Naive thymus-derived CD4-positive, alpha-beta T cell (primary cell): ENCODE measurements around the gene HS3ST3A1. TPM values are rescaled to one million over a fixed set of nuclear protein-coding genes. Genes with fewer than 3 reads are reported as not detected.

Source experiments
- ATAC-seq: fragments of 150-1000 bp; cut with Tn5 transposase; 2 replicates; pipeline ENCODE4 v1.10.0; 2021; ENCODE audit warnings: mild to moderate bottlenecking, moderate library complexity
- CTCF ChIA-PET: fragments of 350-600 bp; sonication (Branson Sonifier 250); formaldehyde crosslinking; loops from one replicate; lab custom pipeline; 2021; ENCODE audit warnings: antibody characterized with exemption; lab: Charles Lee
- POLR2A ChIA-PET: fragments of 350-600 bp; sonication (Branson Sonifier 250); formaldehyde crosslinking; loops from one replicate; lab custom pipeline; 2021; ENCODE audit warnings: antibody characterized with exemption, inconsistent platforms; lab: Charles Lee
- DNase-seq, 9 donors: peaks; one replicate each; pipeline versions ENCODE4 v3.0.0 to v3.0.0-alpha.2; 2020 to 2022; ENCODE audit warnings: mixed read lengths in 1 of 9
- H3K27ac ChIP-seq: one replicate; pipeline ENCODE4 v1.7.0; 2013; ENCODE audit warnings: mild to moderate bottlenecking, low read depth, low read length, moderate library complexity
- H3K27me3 ChIP-seq, 2 donors: one replicate each; pipeline ENCODE4 v1.7.0; 2013; ENCODE audit warnings: low read length in 2 of 2, mild to moderate bottlenecking in 2 of 2, moderate library complexity in 2 of 2; ENCODE audit not compliant: control insufficient read depth in 2 of 2, insufficient read depth in 2 of 2
- H3K36me3 ChIP-seq, 3 experiments: 1 replicate in 2 of 3; 2 replicates in 1 of 3; pipeline ENCODE4 v1.7.0; 2013; ENCODE audit warnings: low read length in 3 of 3, mild to moderate bottlenecking in 3 of 3, moderate library complexity in 1 of 3; ENCODE audit not compliant: insufficient read depth in 3 of 3, control insufficient read depth in 2 of 3
- H3K4me1 ChIP-seq, 2 donors: one replicate each; pipeline ENCODE4 v1.7.0; 2013; ENCODE audit warnings: low read length in 2 of 2, mild to moderate bottlenecking in 2 of 2, moderate library complexity in 1 of 2; ENCODE audit not compliant: control insufficient read depth in 2 of 2, insufficient read depth in 2 of 2
- H3K4me3 ChIP-seq: 2 replicates; pipeline ENCODE4 v1.7.0; 2013; ENCODE audit warnings: mild to moderate bottlenecking, low read length
- H3K9me3 ChIP-seq, 3 experiments: 1 replicate in 2 of 3; 2 replicates in 1 of 3; pipeline ENCODE4 v1.7.0; 2013; ENCODE audit warnings: low read length in 3 of 3; ENCODE audit not compliant: control insufficient read depth in 2 of 3
- H3K27ac Mint-ChIP-seq, 9 donors: one replicate each; pipeline ENCODE4 v1.8.0; 2020 to 2022; ENCODE audit warnings: mixed read lengths in 9 of 9, mild to moderate bottlenecking in 8 of 9, moderate library complexity in 5 of 9, inconsistent platforms in 2 of 9
- H3K27me3 Mint-ChIP-seq, 5 donors: one replicate each; pipeline ENCODE4 v1.8.0; 2021 to 2022; ENCODE audit warnings: mixed read lengths in 5 of 5, mild to moderate bottlenecking in 1 of 5
- H3K36me3 Mint-ChIP-seq, 5 donors: one replicate each; pipeline ENCODE4 v1.8.0; 2020 to 2022; ENCODE audit warnings: mixed read lengths in 5 of 5, mild to moderate bottlenecking in 3 of 5, inconsistent platforms in 1 of 5
- H3K4me1 Mint-ChIP-seq, 7 donors: one replicate each; pipeline ENCODE4 v1.8.0; 2020 to 2022; ENCODE audit warnings: mixed read lengths in 7 of 7, mild to moderate bottlenecking in 3 of 7, inconsistent platforms in 1 of 7
- H3K4me3 Mint-ChIP-seq, 10 donors: one replicate each; pipeline ENCODE4 v1.8.0; 2020 to 2022; ENCODE audit warnings: mild to moderate bottlenecking in 10 of 10, mixed read lengths in 10 of 10, moderate library complexity in 6 of 10, inconsistent platforms in 2 of 10
- H3K9me3 Mint-ChIP-seq, 11 donors: one replicate each; pipeline ENCODE4 v1.8.0; 2020 to 2022; ENCODE audit warnings: mixed read lengths in 11 of 11, mild to moderate bottlenecking in 4 of 11, inconsistent platforms in 1 of 11, moderate library complexity in 1 of 11
- intact Hi-C, 2 donors: fragments of 100-400 bp; cut with micrococcal nuclease; formaldehyde crosslinking; loops; one replicate each; pipeline ENCODE4 v1.15.1; 2023
- polyA plus RNA-seq, 2 donors: library from polyadenylated mRNA; unstranded; fragments of 300-500 nt; fragmentation: Illumina TruSeq; gene quantifications; one replicate each; pipeline ENCODE4 v1.2.3, GENCODE V29; 2021
- total RNA-seq, 6 experiments: library from RNA in 5 of 6; stranded (reverse) in 5 of 6; gene quantifications; 1 replicate in 5 of 6; 2 replicates in 1 of 6; pipeline ENCODE4 v1.2.3 and lab custom pipeline; 2021 to 2026

HS3ST3A1 gene
- total and polyA plus RNA-seq, 7 experiments from 2014 or later: 0.87 to 4.2 (median 3.6) TPM; not detected in 2

- no peak for DNase-seq
- Mint-ChIP-seq H3K27me3 (peaks cover 0 to 34% (median 28%) of the 10 kb centered on the region in 5 donors), H3K27ac (no peak overlapping the region), H3K9me3 (peaks cover 0 to 12% (median 0%) of the 10 kb centered on the region in 11 donors), H3K4me1 (peaks cover 0 to 7% (median 0%) of the 10 kb centered on the region in 7 donors), H3K4me3 (no peak overlapping the region), H3K36me3 (peaks cover 0 to 5% (median 0%) of the 10 kb centered on the region in 5 donors)
- ChIA-PET POLR2A (no interaction called here), CTCF (interaction anchor here (1.1 kb wide), 1 partner anchor 1357 kb away, joined by 3 read pairs; no protein-coding TSS in a partner anchor)
- Histone ChIP-seq H3K4me1 (no peaks in the 10 kb centered on the region), H3K9me3 (no peaks in the 10 kb centered on the region), H3K36me3 (no peaks in the 10 kb centered on the region), H3K27me3 (no peaks in the 10 kb centered on the region), H3K27ac (no peak overlapping the region), H3K4me3 (no peak overlapping the region)
- intact Hi-C loops: no loop called here
- no peak for ATAC-seq
These were observed 32.2 kb downstream of the HS3ST3A1 start for GRCh38 chr17:13569398-13570123.

GRCh38 chr17:13568582-13569397 lies 32.9 kb downstream of the HS3ST3A1 start:
- Histone ChIP-seq H3K36me3 (no peaks in the 10 kb centered on the region), H3K4me3 (no peak overlapping the region), H3K27ac (no peak overlapping the region), H3K4me1 (no peaks in the 10 kb centered on the region), H3K27me3 (no peaks in the 10 kb centered on the region), H3K9me3 (no peaks in the 10 kb centered on the region)
- Mint-ChIP-seq H3K4me1 (peaks cover 0 to 7% (median 0%) of the 10 kb centered on the region in 7 donors), H3K36me3 (peaks cover 0 to 5% (median 0%) of the 10 kb centered on the region in 5 donors), H3K27me3 (peaks cover 0 to 28% (median 25%) of the 10 kb centered on the region in 5 donors), H3K27ac (no peak overlapping the region), H3K9me3 (peaks cover 0 to 11% (median 0%) of the 10 kb centered on the region in 11 donors), H3K4me3 (no peak overlapping the region)
- no peak for DNase-seq
- ChIA-PET CTCF (no interaction called here), POLR2A (no interaction called here)
- no peak for ATAC-seq
- intact Hi-C loops: no loop called here

GRCh38 chr17:13563866-13564265 lies 37.9 kb downstream of the HS3ST3A1 start:
- intact Hi-C loops: no loop called here
- no peak for DNase-seq
- CTCF ChIA-PET: no interaction called here

DNA sequence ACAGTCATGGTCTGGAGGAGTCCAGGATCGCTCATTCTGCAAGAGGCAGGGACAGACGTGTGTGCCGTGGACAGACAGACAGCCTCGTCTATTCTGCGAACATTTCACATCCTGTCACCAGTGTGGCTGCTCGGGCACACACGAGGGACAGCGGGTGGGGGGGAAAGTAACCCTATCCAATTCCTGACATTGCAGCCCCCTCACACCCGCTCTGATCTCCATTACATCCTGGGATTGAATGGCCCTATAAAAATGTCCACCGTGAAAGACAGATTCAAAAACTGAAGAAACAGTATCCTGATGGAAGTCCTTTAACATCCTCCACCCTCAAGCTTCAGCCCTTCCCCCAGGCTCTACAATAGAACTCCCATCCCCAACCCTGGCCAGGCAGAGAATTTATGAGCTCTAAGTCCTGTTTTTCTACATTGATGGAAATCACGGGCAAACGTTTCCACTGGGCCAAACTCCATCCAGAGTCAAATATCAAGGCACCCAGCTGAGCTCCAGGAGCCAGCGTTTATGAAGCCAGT lies 39.4 kb downstream of the HS3ST3A1 start:
- Histone ChIP-seq H3K27ac (no peak overlapping the region), H3K36me3 (no peaks in the 10 kb centered on the region), H3K4me3 (no peak overlapping the region), H3K27me3 (no peaks in the 10 kb centered on the region), H3K9me3 (no peaks in the 10 kb centered on the region), H3K4me1 (no peaks in the 10 kb centered on the region)
- ChIA-PET CTCF (no interaction called here), POLR2A (no interaction called here)
- intact Hi-C loops: no loop called here
- Mint-ChIP-seq H3K27me3 (no peaks in the 10 kb centered on the region), H3K36me3 (no peaks in the 10 kb centered on the region), H3K4me3 (no peak overlapping the region), H3K27ac (no peak overlapping the region), H3K9me3 (peaks cover 0 to 7% (median 0%) of the 10 kb centered on the region in 11 donors), H3K4me1 (peaks cover 0 to 7% (median 0%) of the 10 kb centered on the region in 7 donors)
- DNase-seq (no peak), ATAC-seq (no peak)

More at GRCh38 chr17:13563866-13564265, 37.9 kb downstream of the HS3ST3A1 start:
- Mint-ChIP-seq H3K9me3 (peaks cover 0 to 11% (median 0%) of the 10 kb centered on the region in 11 donors), H3K4me1 (peaks cover 0 to 7% (median 0%) of the 10 kb centered on the region in 7 donors), H3K27ac (no peak overlapping the region), H3K36me3 (no peaks in the 10 kb centered on the region), H3K4me3 (no peak overlapping the region), H3K27me3 (no peaks in the 10 kb centered on the region)
- Histone ChIP-seq H3K4me3 (no peak overlapping the region), H3K27me3 (no peaks in the 10 kb centered on the region), H3K36me3 (no peaks in the 10 kb centered on the region), H3K4me1 (no peaks in the 10 kb centered on the region), H3K27ac (no peak overlapping the region), H3K9me3 (no peaks in the 10 kb centered on the region)
- ATAC-seq: no peak
- POLR2A ChIA-PET: no interaction called here

GRCh38 chr17:13561606-13562270 lies 40.0 kb downstream of the HS3ST3A1 start:
- Histone ChIP-seq H3K4me3 (no peak overlapping the region), H3K27ac (no peak overlapping the region), H3K27me3 (no peaks in the 10 kb centered on the region), H3K4me1 (no peaks in the 10 kb centered on the region), H3K9me3 (no peaks in the 10 kb centered on the region), H3K36me3 (no peaks in the 10 kb centered on the region)
- Mint-ChIP-seq H3K4me1 (peaks cover 0 to 7% (median 0%) of the 10 kb centered on the region in 7 donors), H3K27ac (no peak overlapping the region), H3K4me3 (no peak overlapping the region), H3K27me3 (no peaks in the 10 kb centered on the region), H3K36me3 (no peaks in the 10 kb centered on the region), H3K9me3 (peaks cover 0 to 3% (median 0%) of the 10 kb centered on the region in 11 donors)
- POLR2A ChIA-PET: no interaction called here
- CTCF ChIA-PET: no interaction called here
- intact Hi-C loops: no loop called here
- DNase-seq (no peak), ATAC-seq (no peak)

GRCh38 chr17:13560935-13561334 lies 40.8 kb downstream of the HS3ST3A1 start:
- CTCF ChIA-PET: no interaction called here
- Histone ChIP-seq H3K9me3 (no peaks in the 10 kb centered on the region), H3K27me3 (no peaks in the 10 kb centered on the region), H3K27ac (no peak overlapping the region), H3K4me3 (no peak overlapping the region), H3K36me3 (no peaks in the 10 kb centered on the region), H3K4me1 (no peaks in the 10 kb centered on the region)
- Mint-ChIP-seq H3K4me3 (no peak overlapping the region), H3K36me3 (no peaks in the 10 kb centered on the region), H3K27me3 (no peaks in the 10 kb centered on the region), H3K4me1 (no peaks in the 10 kb centered on the region), H3K9me3 (no peaks in the 10 kb centered on the region), H3K27ac (no peak overlapping the region)
- ATAC-seq (no peak), DNase-seq (no peak)
- POLR2A ChIA-PET: no interaction called here
- intact Hi-C loops: no loop called here
